IMR-90 (cell line): ENCODE data around the gene SCARF2. TPM values are rescaled to one million over a fixed set of nuclear protein-coding genes. Genes with fewer than 3 reads are reported as not detected.

Experiments used
- ATAC-seq: fragments of 200-7000 bp; cut with Tn5 transposase; 2 replicates; pipeline ENCODE4 v1.9.1; 2020; ENCODE audit warnings: low read depth, mild to moderate bottlenecking, moderate library complexity
- BruUV-seq: library from RNA; stranded (reverse); fragments of 400-500 nt; replicated peaks from 2 replicates; lab custom pipeline; 2021; lab: Mats Ljungman, UMichigan
- CTCF ChIA-PET: fragments of 300-600 bp; formaldehyde crosslinking; extraction: SDS; loops from one replicate; lab custom pipeline; 2021; ENCODE audit warnings: antibody characterized with exemption; lab: Yijun Ruan, JAX
- POLR2A ChIA-PET: fragments of 300-600 bp; sonication (Branson Sonifier 250); formaldehyde crosslinking; loops from one replicate; lab custom pipeline; 2022; ENCODE audit warnings: antibody characterized with exemption; ENCODE audit not compliant: unreplicated experiment; lab: Charles Lee
- DNase-seq: peaks from one replicate; pipeline ENCODE4 v3.0.0; 2013
- H2AFZ ChIP-seq: replicated peaks from 2 replicates; pipeline ENCODE3; 2013; ENCODE audit warnings: low read length, mild to moderate bottlenecking; ENCODE audit not compliant: poor library complexity
- H2AK5ac ChIP-seq: 2 replicates; pipeline ENCODE4 v1.6.1; 2013; ENCODE audit warnings: low read depth, low read length, inconsistent platforms
- H2AK9ac ChIP-seq: replicated peaks from 2 replicates; pipeline ENCODE3; 2013; ENCODE audit warnings: mild to moderate bottlenecking, low read depth, low read length, moderate library complexity; ENCODE audit not compliant: poor library complexity
- H2BK120ac ChIP-seq: 2 replicates; pipeline ENCODE4 v1.6.1; 2013; ENCODE audit warnings: low read depth, low read length, inconsistent platforms
- H2BK15ac ChIP-seq: 3 replicates; pipeline ENCODE4 v1.6.1; 2013; ENCODE audit warnings: low read depth, low read length, inconsistent platforms
- H2BK20ac ChIP-seq: 2 replicates; pipeline ENCODE4 v1.6.1; 2013; ENCODE audit warnings: low read depth, mild to moderate bottlenecking, inconsistent platforms, low read length, moderate library complexity
- H2BK5ac ChIP-seq: 2 replicates; pipeline ENCODE4 v1.6.1; 2013; ENCODE audit warnings: mild to moderate bottlenecking, low read depth, low read length, inconsistent platforms; ENCODE audit not compliant: poor library complexity, severe bottlenecking
- H3K14ac ChIP-seq: replicated peaks from 2 replicates; pipeline ENCODE4 v1.6.1; 2013; ENCODE audit warnings: low read depth, low read length, inconsistent platforms
- H3K18ac ChIP-seq: 2 replicates; pipeline ENCODE4 v1.6.1; 2013; ENCODE audit warnings: low read depth, low read length, control low read depth
- H3K23ac ChIP-seq: 2 replicates; pipeline ENCODE4 v1.6.1; 2013; ENCODE audit warnings: low read depth, low read length, inconsistent platforms
- H3K27ac ChIP-seq: 2 replicates; pipeline ENCODE4 v1.5.1; 2013; ENCODE audit warnings: mild to moderate bottlenecking, control low read depth, low read length; ENCODE audit not compliant: insufficient read depth
- H3K27me3 ChIP-seq: 2 replicates; pipeline ENCODE4 v1.6.1; 2013; ENCODE audit warnings: low read length; ENCODE audit not compliant: control insufficient read depth, insufficient read depth
- H3K36me3 ChIP-seq: 2 replicates; pipeline ENCODE4 v1.6.1; 2013; ENCODE audit warnings: low read length, mixed read lengths; ENCODE audit not compliant: control insufficient read depth, insufficient read depth
- H3K4ac ChIP-seq: 2 replicates; pipeline ENCODE4 v1.6.1; 2013; ENCODE audit warnings: low read depth, low read length, inconsistent platforms
- H3K4me1 ChIP-seq: 2 replicates; pipeline ENCODE4 v1.6.1; 2013; ENCODE audit warnings: low read length, mixed read lengths; ENCODE audit not compliant: control insufficient read depth, insufficient read depth
- H3K4me2 ChIP-seq: 2 replicates; pipeline ENCODE4 v1.6.1; 2013; ENCODE audit warnings: low read depth, mild to moderate bottlenecking, control low read depth, low read length, moderate library complexity
- H3K4me3 ChIP-seq: 2 replicates; pipeline ENCODE4 v1.5.1; 2013; ENCODE audit warnings: low read depth, mild to moderate bottlenecking, control low read depth, low read length, moderate library complexity; ENCODE audit not compliant: insufficient read depth
- H3K56ac ChIP-seq: 2 replicates; pipeline ENCODE4 v1.6.1; 2013; ENCODE audit warnings: low read length, inconsistent platforms; ENCODE audit not compliant: insufficient read depth; ENCODE audit errors: extremely low read depth
- H3K79me1 ChIP-seq, 2 experiments: 2 replicates each; pipeline ENCODE4 v1.6.1; 2013; ENCODE audit warnings: low read length in 2 of 2, inconsistent platforms in 1 of 2, low read depth in 1 of 2
- H3K9ac ChIP-seq: 2 replicates; pipeline ENCODE4 v1.6.1; 2013; ENCODE audit warnings: low read depth, low read length, control low read depth
- H3K9me1 ChIP-seq: 2 replicates; pipeline ENCODE4 v1.6.1; 2013; ENCODE audit warnings: low read length, inconsistent platforms; ENCODE audit not compliant: insufficient read depth
- H3K9me3 ChIP-seq: 2 replicates; pipeline ENCODE4 v1.6.1; 2013; ENCODE audit warnings: low read length; ENCODE audit not compliant: control insufficient read depth, insufficient read depth
- H4K20me1 ChIP-seq: 2 replicates; pipeline ENCODE4 v1.6.1; 2013; ENCODE audit warnings: low read length, inconsistent platforms; ENCODE audit not compliant: insufficient read depth
- H4K5ac ChIP-seq: 2 replicates; pipeline ENCODE4 v1.6.1; 2013; ENCODE audit warnings: mild to moderate bottlenecking, low read depth, low read length, control low read depth
- H4K8ac ChIP-seq, 2 experiments: 2 replicates each; pipeline ENCODE4 v1.6.1; 2013; ENCODE audit warnings: low read depth in 2 of 2, low read length in 2 of 2, control low read depth in 1 of 2, inconsistent platforms in 1 of 2
- H4K91ac ChIP-seq: 2 replicates; pipeline ENCODE4 v1.6.1; 2013; ENCODE audit warnings: low read depth, low read length, inconsistent platforms; ENCODE audit not compliant: insufficient read depth
- BHLHE40 ChIP-seq: fragments of 150-350 bp; IDR thresholded peaks from 2 replicates; pipeline ENCODE4 v1.6.1; 2016; ENCODE audit warnings: mild to moderate bottlenecking, low read depth, low read length
- CEBPB ChIP-seq: IDR thresholded peaks from 2 replicates; pipeline ENCODE4 v1.6.1; 2012; ENCODE audit warnings: low read depth, low read length, improper control_type of control experiment
- CHD1 ChIP-seq: IDR thresholded peaks from 2 replicates; pipeline ENCODE4 v1.6.1; 2012; ENCODE audit warnings: low read depth, low read length, improper control_type of control experiment
- CTCF ChIP-seq: conservative IDR thresholded peaks from 2 replicates; pipeline ENCODE4 v1.5.1; 2012; ENCODE audit warnings: mild to moderate bottlenecking, low read depth, low read length, improper control_type of control experiment
- ELK1 ChIP-seq: fragments of 150-350 bp; IDR thresholded peaks from 2 replicates; pipeline ENCODE4 v1.6.1; 2016; ENCODE audit warnings: low read depth, mild to moderate bottlenecking, low read length, moderate library complexity, borderline replicate concordance
- FOS ChIP-seq: fragments of 150-350 bp; IDR thresholded peaks from 2 replicates; pipeline ENCODE4 v1.6.1; 2016; ENCODE audit warnings: low read depth, low read length
- MAFK ChIP-seq: IDR thresholded peaks from 2 replicates; pipeline ENCODE4 v1.6.1; 2012; ENCODE audit warnings: low read depth, low read length, improper control_type of control experiment
- MAZ ChIP-seq: IDR thresholded peaks from 2 replicates; pipeline ENCODE4 v1.6.1; 2012; ENCODE audit warnings: low read depth, mild to moderate bottlenecking, low read length, improper control_type of control experiment, moderate library complexity, borderline replicate concordance
- MXI1 ChIP-seq: IDR thresholded peaks from 2 replicates; pipeline ENCODE4 v1.6.1; 2012; ENCODE audit warnings: low read depth, mild to moderate bottlenecking, low read length, moderate library complexity, borderline replicate concordance
- NFE2L2 ChIP-seq: fragments of 150-350 bp; IDR thresholded peaks from 2 replicates; pipeline ENCODE4 v1.6.1; 2016; ENCODE audit warnings: low read depth, mild to moderate bottlenecking, low read length
- POLR2A ChIP-seq: IDR thresholded peaks from 2 replicates; pipeline ENCODE4 v1.6.1; 2012; ENCODE audit warnings: mild to moderate bottlenecking, low read depth, low read length
- RAD21 ChIP-seq: IDR thresholded peaks from 2 replicates; pipeline ENCODE4 v1.6.1; 2012; ENCODE audit warnings: low read length, improper control_type of control experiment
- RCOR1 ChIP-seq: IDR thresholded peaks from 2 replicates; pipeline ENCODE4 v1.6.1; 2012; ENCODE audit warnings: mild to moderate bottlenecking, low read length, improper control_type of control experiment; ENCODE audit not compliant: insufficient replicate concordance
- SMC3 ChIP-seq: fragments of 150-350 bp; IDR thresholded peaks from 2 replicates; pipeline ENCODE4 v1.6.1; 2016; ENCODE audit warnings: low read depth, mild to moderate bottlenecking, antibody characterized with exemption, low read length, moderate library complexity
- USF2 ChIP-seq: fragments of 150-350 bp; IDR thresholded peaks from 2 replicates; pipeline ENCODE4 v1.6.1; 2017; ENCODE audit warnings: mild to moderate bottlenecking, antibody characterized with exemption, low read length, low read depth
- WGBS, 2 experiments: methylation state at CpG; one replicate each; pipeline versions ENCODE4 v1.1.5 to v1.1.7; 2013; ENCODE audit warnings: missing lambda C conversion rate in 2 of 2; ENCODE audit not compliant: insufficient read length in 1 of 2; ENCODE audit errors: extremely low coverage in 2 of 2; 5-methylcytosine and 5-hydroxymethylcytosine counted together
- dilution Hi-C: fragments of 300-500 bp; cut with HindIII; formaldehyde crosslinking; loops from one replicate; pipeline ENCODE4 v1.14.3; 2018; ENCODE audit warnings: low sequenced_read_pairs; ENCODE audit not compliant: unreplicated experiment
- in situ Hi-C: fragments of 300-500 bp; cut with MboI; formaldehyde crosslinking; loops from 3 replicates; pipeline ENCODE4 v1.14.3; 2019; ENCODE audit warnings: low sequenced_read_pairs, inconsistent platforms, mixed read lengths
- intact Hi-C: fragments of 100-400 bp; cut with micrococcal nuclease; formaldehyde crosslinking; loops from 2 replicates; pipeline ENCODE4 v1.10.0; 2022
- polyA plus RNA-seq, 3 experiments: library from polyadenylated mRNA; depleted of rRNA; stranded (reverse); fragments of >200 nt; gene quantifications; 2 replicates each; pipeline ENCODE4 v1.2.3, GENCODE V29; 2012; ENCODE audit warnings: low replicate concordance in 1 of 3
- total RNA-seq: library from RNA; depleted of rRNA; stranded (reverse); fragments of >200 nt; gene quantifications from 2 replicates; pipeline ENCODE4 v1.2.3, GENCODE V29; 2012

The SCARF2 gene
- total and polyA plus RNA-seq, 2 of the 4 experiments (the other 2 are of a cell fraction): 3.4 to 37.0 TPM

GRCh38 chr22:20442485-20443284 lies 5.1 kb upstream of the SCARF2 start:
- no TSS peak for BruUV-seq
- Histone ChIP-seq H2BK5ac (no peak overlapping the region), H3K36me3 (peaks cover 25% of the 10 kb centered on the region), H4K20me1 (0 out of 2 replicates have a peak, but pooled peaks cover 4% of the 10 kb centered on the region), H3K4me2 (no peak overlapping the region), H3K4me3 (no peak overlapping the region), H2AK5ac (no peak overlapping the region), H3K9me1 (peaks cover 3% of the 10 kb centered on the region; the same call in 1 of the 2 replicates), H2BK15ac (no peak overlapping the region), H3K79me1 (peaks cover 6 to 21% of the 10 kb centered on the region in 2 experiments; a peak in 2 of 4 replicates), H3K56ac (no peak overlapping the region), H4K8ac (no peak overlapping the region), H3K27me3 (no peaks in the 10 kb centered on the region), H2AK9ac (no peak overlapping the region), H4K5ac (no peak overlapping the region), H2AFZ (no peak overlapping the region), H3K27ac (no peak overlapping the region), H3K9ac (no peak overlapping the region), H3K23ac (no peak overlapping the region), H3K14ac (no peak overlapping the region), H3K4me1 (peaks cover 7% of the 10 kb centered on the region), H3K18ac (no peak overlapping the region), H2BK120ac (no peak overlapping the region), H4K91ac (no peak overlapping the region), H3K4ac (no peak overlapping the region), H3K9me3 (no peaks in the 10 kb centered on the region), H2BK20ac (no peak overlapping the region)
- POLR2A ChIA-PET: no interaction called here
- DNase-seq (no peak), ATAC-seq (no peak)
- intact Hi-C loops (no loop called here), dilution Hi-C loops (no loop called here), in situ Hi-C loops (no loop called here)
- WGBS, 2 experiments: 38% methylated on average over 3 of the region's 7 CpGs; no CpG with 5 or more reads in 1 of the 2 experiments
- CTCF ChIA-PET: interaction anchor here (0.8 to 1.5 kb wide), 2 partner anchors 14 to 122 kb away, joined by 3 to 4 read pairs; no protein-coding TSS in a partner anchor
- TF ChIP-seq FOS (no peak), SMC3 (no peak), CTCF (no peak), CHD1 (no peak), NFE2L2 (no peak), POLR2A (no peak), RAD21 (no peak), MAZ (no peak), ELK1 (no peak), CEBPB (no peak), USF2 (no peak), BHLHE40 (no peak), MAFK (no peak), MXI1 (no peak), RCOR1 (no peak)
